ENCODE results near the gene FAN1. TPM values are rescaled to one million over a fixed set of nuclear protein-coding genes. Genes with fewer than 3 reads are reported as not detected.

The FAN1 gene
- total and polyA plus RNA-seq, 9 of the 15 experiments (the other 6 are each of a cell fraction or from before 2014, with no cell fraction given) = 1.5 to 16.8 (median 12.0) TPM

DNA sequence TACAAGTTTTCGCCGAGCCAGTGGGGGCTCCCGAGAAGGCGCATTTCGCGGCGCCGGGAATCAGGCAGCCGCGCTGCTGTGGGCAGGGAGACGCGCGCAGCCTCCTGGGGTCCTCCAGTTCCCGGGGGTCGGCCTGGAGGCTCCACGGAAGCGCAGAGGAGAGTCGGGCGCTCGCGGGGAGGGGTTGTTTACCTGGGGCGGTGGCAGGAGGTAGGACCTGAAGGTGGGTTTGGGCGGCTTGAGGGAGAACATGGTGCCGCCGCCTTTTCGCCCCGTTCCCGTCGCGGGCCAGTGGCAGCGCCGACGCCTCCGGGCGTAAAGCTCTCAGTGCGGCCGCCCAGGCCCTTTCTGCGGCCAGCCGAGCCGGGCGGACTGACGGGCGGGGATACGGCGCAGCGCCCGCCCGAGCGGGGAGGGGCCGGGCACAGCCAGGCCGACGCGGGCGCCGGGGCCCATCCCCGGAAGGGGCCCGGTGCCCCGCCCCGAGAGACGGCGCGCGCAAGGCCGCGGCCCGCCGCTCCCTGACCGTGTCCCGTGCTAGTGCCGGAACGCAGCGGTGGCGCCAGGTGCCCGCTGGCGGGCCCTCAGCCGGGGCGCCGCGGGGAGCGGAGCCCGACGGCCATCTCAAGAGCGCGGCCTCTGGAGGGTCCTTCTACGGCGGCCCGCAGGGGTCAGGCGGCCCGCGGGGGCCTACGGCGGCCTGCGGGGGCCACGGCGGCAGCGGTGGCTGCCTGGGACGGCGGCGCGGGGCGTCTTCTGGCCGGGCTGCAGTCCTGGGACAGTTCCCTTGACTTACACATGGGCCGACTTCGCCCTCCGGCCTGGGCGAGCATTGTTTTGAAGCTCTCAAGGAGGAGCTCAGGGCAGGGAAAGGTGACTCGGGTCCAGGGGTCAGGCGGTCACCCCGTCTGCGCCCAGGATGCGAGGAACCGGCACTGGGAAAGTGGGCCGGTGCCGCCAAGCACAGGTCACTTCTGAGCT is 87.8 kb downstream of the FAN1 start, which contains the start of gene MTMR10:
Gene MTMR10 (minus strand): TSS at position 374 of the 981 bp plus-strand sequence. CDS start 122 bp downstream, at position 252.
- BruUV-seq (replicated peaks) = TSS peak; percentile 92
- Histone ChIP-seq H3K9ac (ENCODE audit: insufficient read depth in 1 of 2, low read depth in 2 of 2, low read length in 2 of 2) (peak within 1 kb of the TSS; percentile 87 to 97), H3K9me3 (replicated peaks; ENCODE audit: control insufficient read depth, insufficient read depth, low read depth, low read length) (no peaks in the 10 kb centered on the region), H3K27me3 (ENCODE audit: control insufficient read depth in 2 of 2, insufficient read depth in 2 of 2, low read length in 2 of 2) (no peaks in the 10 kb centered on the region), H4K20me1 (replicated peaks; ENCODE audit: control insufficient read depth, insufficient read depth, low read length) (no peaks in the 10 kb centered on the region), H3K79me2 (ENCODE audit: control insufficient read depth, insufficient read depth, low read length) (peaks cover 14% of the 10 kb centered on the region; the same call in 2 of the 3 replicates), H3K27ac (ENCODE audit: extremely low read depth, low read depth, low read length) (peak within 1 kb of the TSS; percentile 82), H3K4me3 (peak within 1 kb of the TSS; percentile 84), H3K4me2 (ENCODE audit: insufficient read depth, low read length) (peak within 1 kb of the TSS; percentile 93), H3K36me3 (ENCODE audit: control insufficient read depth, insufficient read depth, low read length) (peaks cover 6% of the 10 kb centered on the region; the same call in 1 of the 3 replicates), H3K4me1 (replicated peaks in 1 of 2; ENCODE audit: control insufficient read depth in 2 of 2, insufficient read depth in 2 of 2, low read length in 2 of 2) (peaks cover 0 to 12% of the 10 kb centered on the region in 2 experiments; a peak in 3 of 5 replicates), H2AFZ (ENCODE audit: low read depth, low read length) (peak within 1 kb of the TSS; percentile 96), H3K9me1 (ENCODE audit: control insufficient read depth, insufficient read depth, low read length) (no peaks in the 10 kb centered on the region)
- FAIRE-seq = no peak
- intact Hi-C loops (cut with micrococcal nuclease) = loop anchor here (5.0 to 10.0 kb wide), 2 partner anchors 89 to 133 kb away; partner anchors contain the start of gene FAN1
- DNase-seq (ENCODE audit: extremely low read depth in 1 of 4, low spot score in 3 of 4) = peak; percentile 78 to 94 (median 92)
- ATAC-seq = peak; percentile 98
- under 1% methylated on average over 79 of the region's 114 CpGs for WGBS (ENCODE audit: insufficient coverage, low coverage, missing lambda C conversion rate)
- ChIA-PET CTCF (ENCODE audit: low intra/inter-chr PET ratio) (interaction anchor here (0.6 kb wide), 1 partner anchor 53 kb away, joined by 3 read pairs; no protein-coding TSS in a partner anchor), POLR2A (interaction anchor here (0.7 to 2.3 kb wide), 8 partner anchors 11 to 460 kb away, joined by 3 to 8 read pairs (median 3); no protein-coding TSS in a partner anchor)
- in situ Hi-C loops (cut with MboI) = no loop called here
- no peak for TF ChIP-seq ZNF263 (CRISPR knock-in tag; IDR thresholded peaks at IDR 0.05; ENCODE audit: borderline replicate concordance)
- no peak for TF ChIP-seq ZBTB49 (CRISPR knock-in tag; IDR thresholded peaks at IDR 0.05; ENCODE audit: borderline replicate concordance)
- TF ChIP-seq ZBTB26 (CRISPR knock-in tag; IDR thresholded peaks at IDR 0.05) = no peak
- TF ChIP-seq ELF2 (CRISPR knock-in tag; IDR thresholded peaks at IDR 0.05) = no peak
- peak; percentile 67 for TF ChIP-seq TAF1 (IDR thresholded peaks at IDR 0.05; ENCODE audit: control insufficient read depth, extremely low read depth, insufficient read depth, low read length, severe bottlenecking)
- TF ChIP-seq ZFX (CRISPR knock-in tag; IDR thresholded peaks at IDR 0.05) = peak; percentile 91
- TF ChIP-seq, protein P1, sequence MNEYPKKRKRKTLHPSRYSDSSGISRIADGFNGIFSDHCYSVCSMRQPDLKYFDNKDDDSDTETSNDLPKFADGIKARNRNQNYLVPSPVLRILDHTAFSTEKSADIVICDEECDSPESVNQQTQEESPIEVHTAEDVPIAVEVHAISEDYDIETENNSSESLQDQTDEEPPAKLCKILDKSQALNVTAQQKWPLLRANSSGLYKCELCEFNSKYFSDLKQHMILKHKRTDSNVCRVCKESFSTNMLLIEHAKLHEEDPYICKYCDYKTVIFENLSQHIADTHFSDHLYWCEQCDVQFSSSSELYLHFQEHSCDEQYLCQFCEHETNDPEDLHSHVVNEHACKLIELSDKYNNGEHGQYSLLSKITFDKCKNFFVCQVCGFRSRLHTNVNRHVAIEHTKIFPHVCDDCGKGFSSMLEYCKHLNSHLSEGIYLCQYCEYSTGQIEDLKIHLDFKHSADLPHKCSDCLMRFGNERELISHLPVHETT (CRISPR knock-in tag; conservative IDR thresholded peaks at IDR 0.05 in 1 of 2, IDR thresholded peaks at IDR 0.05 in 1 of 2) = peak in 1 of 2 experiments; percentile 86; a peak in 1 of 4 replicates
- TF ChIP-seq NFRKB (IDR thresholded peaks at IDR 0.05; ENCODE audit: low read depth) = 0 out of 2 replicates have a peak, but pooled peaks have one; percentile 44
- no peak for TF ChIP-seq ZNF431 (CRISPR knock-in tag; IDR thresholded peaks at IDR 0.05)
- TF ChIP-seq ZNF146 (CRISPR knock-in tag; IDR thresholded peaks at IDR 0.05; ENCODE audit: unreplicated experiment) = no peak
- TF ChIP-seq MLX (CRISPR knock-in tag; conservative IDR thresholded peaks at IDR 0.05) = no peak
